Right lobe of liver (tissue), 6 donors: Measurements from ENCODE around the gene BUD23. TPM values are rescaled to one million over a fixed set of nuclear protein-coding genes. Genes with fewer than 3 reads are reported as not detected.

Experiments
- ATAC-seq, 4 donors: fragments of 200-7000 bp; cut with Tn5 transposase; one replicate each; pipeline ENCODE4 v1.9.1; 2020; ENCODE audit warnings: mild to moderate bottlenecking in 4 of 4, moderate library complexity in 4 of 4
- DNase-seq, 3 donors: peaks; one replicate each; pipeline ENCODE4 v3.0.0-alpha.2; 2020
- H3K27ac ChIP-seq, 3 donors: fragments of 200-600 bp; one replicate each; pipeline ENCODE4 v1.8.0; 2022
- H3K27me3 ChIP-seq, 2 donors: fragments of 200-600 bp; one replicate each; pipeline ENCODE4 v1.8.0; 2022
- H3K36me3 ChIP-seq, 4 donors: fragments of 200-600 bp; sonication (generic) in 1 of 4; one replicate each; pipeline versions ENCODE4 v1.5.1 to v1.8.0; 2017 to 2022; ENCODE audit warnings: control low read depth in 1 of 4
- H3K4me1 ChIP-seq, 4 donors: fragments of 200-600 bp; sonication (generic) in 1 of 4; one replicate each; pipeline versions ENCODE4 v1.5.1 to v1.8.0; 2017 to 2022; ENCODE audit warnings: control low read depth in 1 of 4
- H3K4me3 ChIP-seq, 3 donors: fragments of 200-600 bp; one replicate each; pipeline ENCODE4 v1.8.0; 2022
- H3K9me3 ChIP-seq, 4 donors: fragments of 200-600 bp; sonication (generic) in 1 of 4; one replicate each; pipeline versions ENCODE4 v1.5.1 to v1.8.0; 2017 to 2022; ENCODE audit warnings: control low read depth in 1 of 4
- CTCF ChIP-seq, 4 donors: fragments of 200-600 bp in 3 of 4; fragments of 450-650 bp in 1 of 4; IDR thresholded peaks; one replicate each; pipeline versions ENCODE4 v1.5.1 to v1.8.0; 2016 to 2022; ENCODE audit warnings: antibody characterized with exemption in 4 of 4, mild to moderate bottlenecking in 2 of 4
- POLR2A ChIP-seq: fragments of 450-650 bp; IDR thresholded peaks from one replicate; pipeline ENCODE4 v1.6.1; 2017; ENCODE audit warnings: antibody characterized with exemption, mild to moderate bottlenecking
- WGBS: methylation state at CpG from one replicate; pipeline ENCODE4 v1.1.6; 2018; ENCODE audit warnings: low coverage, low lambda C conversion rate; ENCODE audit not compliant: insufficient coverage; ENCODE audit errors: missing lambda C conversion rate; 5-methylcytosine and 5-hydroxymethylcytosine counted together
- intact Hi-C, 2 donors: fragments of 100-400 bp; cut with DNase I; formaldehyde crosslinking; loops; one replicate each; pipeline versions ENCODE4 v1.11.2 to v1.14.1; 2022
- microRNA counts: library from miRNA; unstranded; fragments of <30 nt; microRNA quantifications from one replicate; lab custom pipeline; 2016
- microRNA-seq, 2 donors: library from miRNA; unstranded; fragments of <30 nt; microRNA quantifications; one replicate each; pipeline ENCODE4, GENCODE V29; 2019 to 2020
- small RNA-seq, 2 experiments: library from RNA; depleted of rRNA; stranded (forward); fragments of <200 nt; gene quantifications; one replicate each; pipeline ENCODE3, GENCODE V24; 2016
- total RNA-seq, 6 experiments: library from RNA; depleted of rRNA in 2 of 6; stranded (reverse); fragments of >200 nt in 2 of 6; fragmentation: NEBNext Ultra II Directional in 3 of 6; extraction: Animal tissue kit (Norgen Biotek cat#: 25700) in 3 of 6; gene quantifications; one replicate each; pipeline versions ENCODE4 v1.1.0 to v1.2.4, GENCODE V29; 2016 to 2023
- donor health status: DM: no; HTN: yes; CAD: no.
- donor health status: DM: no; HTN: no; CAD: no.
- donor health status: DM: no; HTN: no; CAD: no.
- donor health status: DM: no; HTN: yes; CAD: no.
- donor health status: DM: no; HTN: yes; CAD: no.

The BUD23 gene
- total RNA-seq, 6 experiments from 2014 or later: 24.1 to 35.0 (median 29.2) TPM

GRCh38 chr7:73741600-73741999 lies 58.2 kb downstream of the BUD23 start:
- ATAC-seq (no peak), DNase-seq (no peak)
- WGBS: 90% methylated on average over 5 of the region's 5 CpGs
- H3K27me3 ChIP-seq: no peaks in the 10 kb centered on the region
- H3K4me3 ChIP-seq: no peak overlapping the region
- H3K27ac ChIP-seq: peak overlapping the region in 2 of 3 donors; percentile 59 to 98
- H3K4me1 ChIP-seq: peaks cover 0 to 8% (median 1%) of the 10 kb centered on the region in 4 donors
- TF ChIP-seq POLR2A (no peak), CTCF (IDR thresholded peaks at IDR 0.05) (no peak)
- no peaks in the 10 kb centered on the region for H3K36me3 ChIP-seq
- no peaks in the 10 kb centered on the region for H3K9me3 ChIP-seq
- intact Hi-C loops: no loop called here

DNA sequence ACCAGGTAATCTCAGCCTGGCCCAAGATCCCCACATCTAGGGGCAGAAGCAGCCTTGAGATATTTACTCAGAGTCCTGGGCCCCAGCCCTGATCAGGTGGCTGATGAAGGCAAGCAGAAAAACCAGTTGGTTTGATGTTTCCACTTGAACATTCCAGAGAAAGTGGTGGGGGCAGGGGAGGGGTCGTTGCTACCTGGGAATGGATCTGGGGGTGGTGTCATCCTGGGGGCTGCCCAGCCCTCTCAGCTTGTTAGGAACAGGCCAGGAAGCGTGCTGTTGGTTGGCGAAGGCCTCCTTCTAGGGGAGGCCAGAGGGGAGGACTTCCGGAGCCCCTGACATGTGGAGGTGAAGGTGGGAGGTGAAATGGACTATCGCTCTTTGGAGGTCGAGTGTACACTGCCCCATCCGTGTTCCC lies 58.9 kb downstream of the BUD23 start:
- no peak for TF ChIP-seq CTCF (IDR thresholded peaks at IDR 0.05)
- TF ChIP-seq POLR2A: no peak
- Histone ChIP-seq H3K27me3 (no peaks in the 10 kb centered on the region), H3K4me1 (peaks cover 0 to 8% (median 1%) of the 10 kb centered on the region in 4 donors), H3K9me3 (no peaks in the 10 kb centered on the region), H3K27ac (peak overlapping the region; percentile 59 to 98 (median 80)), H3K36me3 (no peaks in the 10 kb centered on the region), H3K4me3 (peak overlapping the region; percentile 14 to 37 (median 20))
- intact Hi-C loops: no loop called here
- peak in 1 of 3 donors; percentile 46 for DNase-seq
- 23% methylated on average over 6 of the region's 7 CpGs for WGBS
- no peak for ATAC-seq

GRCh38 chr7:73742753-73743641 lies 59.6 kb downstream of the BUD23 start:
- Histone ChIP-seq H3K4me3 (peak overlapping the region; percentile 14 to 39 (median 37)), H3K27me3 (no peaks in the 10 kb centered on the region), H3K36me3 (no peaks in the 10 kb centered on the region), H3K9me3 (no peaks in the 10 kb centered on the region), H3K4me1 (peaks cover 0 to 6% (median 0%) of the 10 kb centered on the region in 4 donors), H3K27ac (peak overlapping the region; percentile 59 to 98 (median 80))
- DNase-seq: peak; percentile 95 to 98 (median 98)
- ATAC-seq: peak; percentile 57 to 71 (median 60)
- 27% methylated on average over 25 of the region's 35 CpGs for WGBS
- intact Hi-C loops: no loop called here
- TF ChIP-seq POLR2A: peak; percentile 25
- no peak for TF ChIP-seq CTCF (IDR thresholded peaks at IDR 0.05)

- H3K4me1 ChIP-seq: peaks cover 0 to 5% (median 0%) of the 10 kb centered on the region in 4 donors
- no peaks in the 10 kb centered on the region for H3K36me3 ChIP-seq
- no peaks in the 10 kb centered on the region for H3K9me3 ChIP-seq
- H3K27me3 ChIP-seq: no peaks in the 10 kb centered on the region
- intact Hi-C loops: no loop called here
- H3K27ac ChIP-seq: no peak overlapping the region
- H3K4me3 ChIP-seq: no peak overlapping the region
- ATAC-seq: no peak
- TF ChIP-seq POLR2A: no peak
- TF ChIP-seq CTCF (IDR thresholded peaks at IDR 0.05): no peak
- no peak for DNase-seq
- 59% methylated on average over 3 of the region's 4 CpGs for WGBS
Observed at GRCh38 chr7:73746378-73746777, 63.0 kb downstream of the BUD23 start.

MicroRNAs within 50 kb of the gene (microRNA counts, 767-probe panel; counts per million panel counts)
- 237 counts per million for microRNA hsa-miR-4284 (lab: Ali Mortazavi, UCI)

Small RNA genes lying within 50 kb of the gene (microRNA-seq; reads per million reads assigned to microRNA genes)
- 0 reads per million in 2 donors for gene MIR4284

Small RNA genes lying within 50 kb of the gene (small RNA-seq; reads per million reads assigned to genes)
- gene MIR4284: 0 reads per million in 2 experiments
- 0 reads per million in 2 experiments for gene RN7SL265P

Other genes with a start within 250 kb of the BUD23 start
- under 1 TPM in 2 of 6 experiments, not detected in 4; 0.09 to 0.27 TPM for gene FZD9, start 249.8 kb upstream of the BUD23 start, total RNA-seq
- 10 to 100 TPM; 19.3 to 26.2 (median 25.0) TPM for gene BAZ1B, start 161.3 kb upstream of the BUD23 start, total RNA-seq
- 10 to 100 TPM; 19.3 to 45.6 (median 21.3) TPM for gene BCL7B, start 125.9 kb upstream of the BUD23 start, total RNA-seq
- 10 to 100 TPM; 12.3 to 31.1 (median 16.6) TPM for gene TBL2, start 105.0 kb upstream of the BUD23 start, total RNA-seq
- gene MLXIPL, start 59.1 kb upstream of the BUD23 start, total RNA-seq: 100 to 1,000 TPM in 5 of 6 experiments, 10 to 100 TPM in 1; 53.5 to 552 (median 225) TPM
- 1 to 10 TPM; 1.2 to 3.0 (median 2.2) TPM for gene VPS37D, start 15.8 kb upstream of the BUD23 start, total RNA-seq
- gene DNAJC30, start 144 bp upstream of the BUD23 start, total RNA-seq: 1 to 10 TPM; 5.4 to 8.8 (median 7.0) TPM
- 1 to 10 TPM; 1.4 to 2.8 (median 1.9) TPM for gene STX1A, start 36.1 kb downstream of the BUD23 start, total RNA-seq
- gene ABHD11, start 55.2 kb downstream of the BUD23 start, total RNA-seq: 1 to 10 TPM; 5.6 to 8.4 (median 7.0) TPM
- gene CLDN3, start 86.7 kb downstream of the BUD23 start, total RNA-seq: 10 to 100 TPM; 16.1 to 37.3 (median 19.9) TPM
- 1 to 10 TPM in 5 of 6 experiments, under 1 TPM in 1; 0.56 to 3.9 (median 1.3) TPM for gene CLDN4, start 147.4 kb downstream of the BUD23 start, total RNA-seq
- 1 to 10 TPM in 3 of 6 experiments, under 1 TPM in 3; 0.49 to 1.4 (median 1.0) TPM for gene METTL27, start 158.9 kb downstream of the BUD23 start, total RNA-seq
- not detected for gene TMEM270, start 177.6 kb downstream of the BUD23 start, total RNA-seq